ENCODE measurements around the gene DIRAS1.
"Not testable (repeated sequence)": the region's sequence is repeated elsewhere in the genome, so short reads cannot be mapped to it uniquely, and the experiment has no call there.

The DIRAS1 gene

GRCh38 chr19:2676823-2677222 lies 44.3 kb downstream of the DIRAS1 start:
- no peak for DNase-seq (ENCODE audit: low read depth)

DNA sequence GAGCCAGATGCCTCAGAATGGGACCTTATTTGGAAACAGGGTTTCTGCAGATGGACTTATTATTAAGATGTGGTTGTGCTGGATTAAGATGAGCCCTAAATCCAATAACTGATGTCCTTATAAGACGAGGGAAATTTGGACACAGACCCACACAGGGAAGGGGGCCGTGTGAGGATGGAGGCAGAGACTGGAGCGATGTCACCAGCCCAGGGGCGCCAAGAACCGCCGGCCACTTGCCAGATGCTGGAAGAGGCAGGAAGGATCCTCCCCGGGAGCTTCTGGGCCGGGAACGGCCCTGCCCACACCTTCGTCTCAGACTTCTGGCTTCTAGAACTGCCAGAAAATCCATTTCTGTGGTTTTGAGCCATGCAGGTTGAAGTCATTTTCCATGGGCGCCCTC lies 45.3 kb downstream of the DIRAS1 start:
- DNase-seq (ENCODE audit: low read depth): no peak

DNA sequence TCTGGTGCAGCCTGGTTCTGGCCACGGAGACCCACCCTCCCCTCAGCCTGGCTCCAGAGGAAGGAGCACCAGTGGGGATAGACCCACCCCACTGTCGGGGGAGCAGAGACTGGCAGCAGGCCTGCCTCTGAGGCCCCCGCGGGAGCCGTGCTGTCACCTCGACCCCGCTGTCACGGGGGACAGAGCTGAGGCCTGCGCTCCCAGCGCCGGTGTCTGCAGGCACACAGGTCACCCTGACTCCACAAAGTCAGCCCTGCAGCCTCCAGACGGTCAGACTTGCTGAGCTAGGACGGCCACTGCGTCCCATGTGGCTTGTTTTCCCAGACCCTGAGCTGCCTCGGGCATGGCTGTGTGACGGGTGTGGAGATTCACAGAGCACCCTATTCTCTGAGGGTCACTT lies 51.0 kb downstream of the DIRAS1 start:
- DNase-seq (ENCODE audit: low read depth): no peak

- no peak for DNase-seq (ENCODE audit: low read depth)
Measured at GRCh38 chr19:2668175-2668763, 52.9 kb downstream of the DIRAS1 start.

DNA sequence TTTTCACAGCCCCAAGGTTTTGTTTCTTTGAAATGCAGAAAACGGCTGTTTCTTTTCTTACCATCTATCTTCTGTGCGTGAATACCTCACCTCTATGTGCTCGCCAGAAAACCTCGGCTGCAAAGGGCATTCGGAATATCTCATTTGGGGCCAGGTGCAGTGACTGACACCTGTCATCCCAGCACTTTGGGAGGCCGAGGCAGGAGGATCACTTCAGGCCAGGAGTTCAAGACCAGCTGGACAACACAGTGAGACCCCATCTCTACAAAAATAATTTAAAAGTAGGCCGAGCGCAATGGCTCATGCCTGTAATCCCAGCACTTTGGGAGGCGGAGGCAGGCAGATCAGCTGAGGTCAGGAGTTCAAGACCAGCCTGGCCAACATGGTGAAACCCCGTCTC lies 53.8 kb downstream of the DIRAS1 start:
- DNase-seq (ENCODE audit: low read depth): not testable (repeated sequence)

GRCh38 chr19:2666344-2666994 lies 54.7 kb downstream of the DIRAS1 start:
- no peak for DNase-seq (ENCODE audit: low read depth)

- DNase-seq (ENCODE audit: low read depth): no peak
Measured at GRCh38 chr19:2665103-2665502, 56.1 kb downstream of the DIRAS1 start.
